ENCODE results near the gene NAV2.

The NAV2 gene

GRCh38 chr11:19712281-19713195 is at the start of gene NAV2:
TSS of gene NAV2 (plus strand) at chr11:19712837. CDS start at chr11:19713696, 859 bp downstream.
- Histone ChIP-seq H3K9me3 (ENCODE audit: low read depth, low read length) (no peaks in the 10 kb centered on the region), H3K36me3 (ENCODE audit: insufficient read depth, low read length) (no peaks in the 10 kb centered on the region), H3K4me3 (peak within 1 kb of the TSS; percentile 73), H3K9ac (ENCODE audit: insufficient read length) (no peak within 1 kb of the TSS), H3K27ac (no peak within 1 kb of the TSS)
- no peak for TF ChIP-seq FOXP2 (optimal IDR thresholded peaks at IDR 0.05; ENCODE audit: control extremely low read depth, extremely low read length, insufficient read depth)
- no peak for TF ChIP-seq POLR2AphosphoS5 (IDR thresholded peaks at IDR 0.05; ENCODE audit: borderline replicate concordance, low read depth, low read length)
- TF ChIP-seq EZH2 (IDR thresholded peaks at IDR 0.05) = no peak
- no peak for DNase-seq (ENCODE audit: low read depth, low spot score)

- H3K27ac ChIP-seq = no peak overlapping the region
- DNase-seq (ENCODE audit: low read depth, low spot score) = no peak
- H3K9me3 ChIP-seq (ENCODE audit: low read depth, low read length) = no peaks in the 10 kb centered on the region
- no peaks in the 10 kb centered on the region for H3K36me3 ChIP-seq (ENCODE audit: insufficient read depth, low read length)
- TF ChIP-seq POLR2AphosphoS5 (IDR thresholded peaks at IDR 0.05; ENCODE audit: borderline replicate concordance, low read depth, low read length) (no peak), EZH2 (IDR thresholded peaks at IDR 0.05) (no peak)
- H3K9ac ChIP-seq (ENCODE audit: insufficient read length) = no peak overlapping the region
- H3K4me3 ChIP-seq = no peak overlapping the region
Measured at GRCh38 chr11:19663206-19663605, 49.4 kb upstream of the NAV2 start.

DNA sequence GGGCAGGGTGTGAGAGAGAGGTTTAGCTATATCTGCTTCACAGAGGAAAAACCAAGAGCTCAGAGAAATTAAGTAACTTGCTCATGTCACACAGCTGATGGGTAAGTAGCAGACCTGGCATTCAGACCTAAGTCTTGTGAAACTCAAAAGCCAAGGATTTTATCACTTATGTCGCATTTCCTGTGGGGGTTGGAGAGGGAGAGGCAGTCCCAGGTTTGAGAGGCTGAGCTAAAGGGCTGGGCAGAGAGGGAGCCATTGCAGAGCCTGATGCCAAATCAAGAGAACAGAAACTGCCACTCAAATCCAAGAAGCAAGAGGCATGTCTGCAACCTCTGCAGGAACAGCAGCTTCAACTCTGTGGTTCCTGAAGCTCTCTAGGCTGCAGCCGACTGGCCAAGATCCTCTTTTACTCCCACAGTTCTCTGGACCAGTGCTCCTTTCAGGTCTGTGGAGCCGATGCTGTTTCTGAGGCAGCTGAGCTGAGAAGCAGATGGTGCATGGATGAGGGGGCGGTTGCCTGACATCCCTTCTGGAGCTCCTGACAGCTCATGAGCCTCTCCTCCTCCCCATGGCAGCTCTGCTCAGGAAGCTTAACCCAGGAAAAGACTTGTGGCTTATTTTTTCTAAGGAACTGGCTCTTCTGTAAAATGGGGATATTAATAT is 47.6 kb upstream of the NAV2 start:
- Histone ChIP-seq H3K9me3 (ENCODE audit: low read depth, low read length) (no peaks in the 10 kb centered on the region), H3K36me3 (ENCODE audit: insufficient read depth, low read length) (no peaks in the 10 kb centered on the region), H3K4me3 (no peak overlapping the region), H3K27ac (no peak overlapping the region), H3K9ac (ENCODE audit: insufficient read length) (no peak overlapping the region)
- TF ChIP-seq EZH2 (IDR thresholded peaks at IDR 0.05) (no peak), FOXP2 (optimal IDR thresholded peaks at IDR 0.05; ENCODE audit: control extremely low read depth, extremely low read length, insufficient read depth) (no peak), POLR2AphosphoS5 (IDR thresholded peaks at IDR 0.05; ENCODE audit: borderline replicate concordance, low read depth, low read length) (no peak)
- no peak for DNase-seq (ENCODE audit: low read depth, low spot score)

DNA sequence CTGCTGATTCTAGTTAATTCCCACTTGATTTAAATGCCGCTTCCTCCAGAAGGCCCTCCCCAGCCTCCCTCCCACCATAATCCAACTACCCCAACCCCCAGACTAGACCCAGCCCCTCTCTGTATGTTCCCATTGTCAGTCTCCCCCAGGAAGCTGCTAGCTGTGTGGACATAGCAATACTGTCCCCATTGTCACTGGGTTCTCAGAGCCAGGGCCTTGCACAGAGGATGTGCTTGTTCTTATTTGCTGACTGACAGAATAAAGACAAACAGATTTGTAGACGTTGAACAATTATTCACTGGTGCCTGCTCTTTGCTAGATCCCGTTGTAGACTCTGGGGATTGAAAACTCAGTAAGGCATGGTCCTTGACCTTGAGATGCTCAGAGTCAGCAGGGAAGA is 45.7 kb upstream of the NAV2 start:
- H3K36me3 ChIP-seq (ENCODE audit: insufficient read depth, low read length) = no peaks in the 10 kb centered on the region
- H3K4me3 ChIP-seq = no peak overlapping the region
- H3K9me3 ChIP-seq (ENCODE audit: low read depth, low read length) = no peaks in the 10 kb centered on the region
- no peak overlapping the region for H3K9ac ChIP-seq (ENCODE audit: insufficient read length)
- TF ChIP-seq EZH2 (IDR thresholded peaks at IDR 0.05) (no peak), FOXP2 (optimal IDR thresholded peaks at IDR 0.05; ENCODE audit: control extremely low read depth, extremely low read length, insufficient read depth) (no peak), POLR2AphosphoS5 (IDR thresholded peaks at IDR 0.05; ENCODE audit: borderline replicate concordance, low read depth, low read length) (no peak)
- H3K27ac ChIP-seq = no peak overlapping the region
- no peak for DNase-seq (ENCODE audit: low read depth, low spot score)

GRCh38 chr11:19669511-19669910 is 43.1 kb upstream of the NAV2 start:
- no peak for TF ChIP-seq FOXP2 (optimal IDR thresholded peaks at IDR 0.05; ENCODE audit: control extremely low read depth, extremely low read length, insufficient read depth)
- no peak for TF ChIP-seq POLR2AphosphoS5 (IDR thresholded peaks at IDR 0.05; ENCODE audit: borderline replicate concordance, low read depth, low read length)
- no peak for TF ChIP-seq EZH2 (IDR thresholded peaks at IDR 0.05)
- Histone ChIP-seq H3K4me3 (no peak overlapping the region), H3K27ac (no peak overlapping the region), H3K9me3 (ENCODE audit: low read depth, low read length) (no peaks in the 10 kb centered on the region), H3K36me3 (ENCODE audit: insufficient read depth, low read length) (no peaks in the 10 kb centered on the region), H3K9ac (ENCODE audit: insufficient read length) (no peak overlapping the region)
- DNase-seq (ENCODE audit: low read depth, low spot score) = no peak

- Histone ChIP-seq H3K4me3 (no peak overlapping the region), H3K9ac (ENCODE audit: insufficient read length) (no peak overlapping the region), H3K9me3 (ENCODE audit: low read depth, low read length) (no peaks in the 10 kb centered on the region), H3K27ac (no peak overlapping the region), H3K36me3 (ENCODE audit: insufficient read depth, low read length) (no peaks in the 10 kb centered on the region)
- DNase-seq (ENCODE audit: low read depth, low spot score) = no peak
- TF ChIP-seq EZH2 (IDR thresholded peaks at IDR 0.05) (no peak), POLR2AphosphoS5 (IDR thresholded peaks at IDR 0.05; ENCODE audit: borderline replicate concordance, low read depth, low read length) (no peak), FOXP2 (optimal IDR thresholded peaks at IDR 0.05; ENCODE audit: control extremely low read depth, extremely low read length, insufficient read depth) (no peak)
Measured at GRCh38 chr11:19670030-19670791, 42.4 kb upstream of the NAV2 start.

DNA sequence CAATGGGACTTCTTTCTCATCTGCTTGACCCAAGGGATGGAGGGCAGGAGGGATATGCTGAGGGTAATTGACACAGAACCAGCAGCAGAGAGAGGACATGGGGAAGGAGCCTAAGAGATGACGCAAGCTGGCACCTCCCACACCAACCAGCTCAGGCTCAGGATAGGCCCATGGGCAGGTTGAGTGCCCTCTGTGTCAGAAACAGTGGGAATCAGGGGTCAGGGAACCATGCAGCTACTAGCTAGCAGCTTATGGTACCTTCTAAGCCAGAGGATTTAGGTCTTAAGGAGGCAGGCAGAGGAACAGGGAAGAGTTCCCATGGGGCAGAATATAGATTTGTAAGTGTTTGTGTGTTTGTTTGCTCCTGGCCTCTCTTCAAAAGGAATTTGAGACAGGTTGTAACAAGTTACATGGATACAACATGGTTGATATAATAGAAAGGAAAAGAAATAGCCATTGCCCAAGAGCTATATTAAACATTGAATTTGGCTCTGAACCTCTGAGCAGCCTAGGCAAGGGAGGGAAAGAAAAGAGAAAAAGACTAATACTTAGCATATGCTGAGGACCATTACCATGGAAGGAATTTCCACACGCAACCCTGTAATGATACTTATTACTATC is 39.9 kb upstream of the NAV2 start:
- TF ChIP-seq POLR2AphosphoS5 (IDR thresholded peaks at IDR 0.05; ENCODE audit: borderline replicate concordance, low read depth, low read length) (no peak), EZH2 (IDR thresholded peaks at IDR 0.05) (no peak), FOXP2 (optimal IDR thresholded peaks at IDR 0.05; ENCODE audit: control extremely low read depth, extremely low read length, insufficient read depth) (no peak)
- Histone ChIP-seq H3K9ac (ENCODE audit: insufficient read length) (no peak overlapping the region), H3K9me3 (ENCODE audit: low read depth, low read length) (no peaks in the 10 kb centered on the region), H3K36me3 (ENCODE audit: insufficient read depth, low read length) (no peaks in the 10 kb centered on the region), H3K4me3 (no peak overlapping the region), H3K27ac (no peak overlapping the region)
- DNase-seq (ENCODE audit: low read depth, low spot score) = no peak

All from SK-N-MC (cell line).